HCT116 (cell line): ENCODE results near the gene CTBP1. TPM values are rescaled to one million over a fixed set of nuclear protein-coding genes. Genes with fewer than 3 reads are reported as not detected.

Experiments
- ATAC-seq: fragments of 200-7000 bp; cut with Tn5 transposase; 2 replicates; pipeline ENCODE4 v1.9.1; 2020; ENCODE audit warnings: mild to moderate bottlenecking, moderate library complexity
- BruUV-seq: library from RNA; stranded (reverse); fragments of 400-500 nt; replicated peaks from 2 replicates; lab custom pipeline; 2021; lab: Mats Ljungman, UMichigan
- CTCF ChIA-PET: fragments of 300-600 bp; sonication (Branson Sonifier 250); formaldehyde crosslinking; loops from one replicate; lab custom pipeline; 2021; ENCODE audit warnings: antibody characterized with exemption; lab: Charles Lee
- POLR2A ChIA-PET: fragments of 300-600, 350-600 bp; sonication (Branson Sonifier 250); formaldehyde crosslinking; loops from one replicate; lab custom pipeline; 2021; ENCODE audit warnings: antibody characterized with exemption; lab: Charles Lee
- RAD21 ChIA-PET, 2 experiments: fragments of 300-600 bp; sonication (Branson Sonifier 250); formaldehyde crosslinking; loops; one replicate each; lab custom pipeline; 2023; ENCODE audit warnings: low total read pairs in 2 of 2; ENCODE audit not compliant: uncharacterized antibody in 2 of 2, unreplicated experiment in 2 of 2, low non-redundant PET in 1 of 2; lab: Charles Lee
- DNase-seq: peaks from one replicate; pipeline ENCODE4 v3.0.0-alpha.2; 2010; ENCODE audit warnings: low read depth, low spot score
- H2AFZ ChIP-seq: fragments of 200-600 bp; shearing (Covaris generic), sonication (generic); 2 replicates; pipeline ENCODE4 v1.6.1; 2017; ENCODE audit warnings: low read depth, mixed run types, mixed read lengths, antibody characterized with exemption, low read length; ENCODE audit not compliant: poor library complexity, severe bottlenecking
- H3K27ac ChIP-seq: 2 replicates; pipeline ENCODE4 v1.5.1; 2012; ENCODE audit warnings: low read depth, low read length
- H3K27me3 ChIP-seq: fragments of 200-600 bp; sonication (generic); 2 replicates; pipeline ENCODE4 v1.6.1; 2016; ENCODE audit warnings: mixed run types, low read length, mixed read lengths; ENCODE audit not compliant: insufficient read depth
- H3K36me3 ChIP-seq, 2 experiments: fragments of 200-500 bp in 1 of 2; fragments of 200-600 bp in 1 of 2; sonication (Bioruptor generic) in 1 of 2; sonication (generic) in 1 of 2; 2 replicates each; pipeline versions ENCODE4 v1.5.1 to v1.6.1; 2014 to 2016; ENCODE audit warnings: low read length in 2 of 2, inconsistent platforms in 1 of 2, mixed read lengths in 1 of 2, mixed run types in 1 of 2; ENCODE audit not compliant: insufficient read depth in 2 of 2, control insufficient read depth in 1 of 2
- H3K4me1 ChIP-seq, 2 experiments: fragments of 200-600 bp in 1 of 2; sonication (generic) in 1 of 2; 2 replicates each; pipeline versions ENCODE4 v1.5.1 to v1.6.1; 2012 to 2017; ENCODE audit warnings: low read length in 2 of 2, inconsistent platforms in 1 of 2, mild to moderate bottlenecking in 1 of 2, mixed read lengths in 1 of 2, mixed run types in 1 of 2, moderate library complexity in 1 of 2; ENCODE audit not compliant: insufficient read depth in 2 of 2, control insufficient read depth in 1 of 2
- H3K4me2 ChIP-seq: fragments of 200-600 bp; sonication (generic); 2 replicates; pipeline ENCODE4 v1.6.1; 2017; ENCODE audit warnings: mixed run types, low read length, mixed read lengths
- H3K4me3 ChIP-seq, 2 experiments: fragments of 200-600 bp in 1 of 2; sonication (generic) in 1 of 2; replicated peaks in 1 of 2; 2 replicates each; pipeline ENCODE4 v1.5.1; 2011 to 2016; ENCODE audit warnings: low read length in 2 of 2, control low read depth in 1 of 2, low read depth in 1 of 2, mild to moderate bottlenecking in 1 of 2, mixed read lengths in 1 of 2, mixed run types in 1 of 2
- H3K79me2 ChIP-seq: fragments of 200-600 bp; sonication (generic); 2 replicates; pipeline ENCODE4 v1.6.1; 2017; ENCODE audit warnings: mild to moderate bottlenecking, mixed run types, low read length, moderate library complexity, mixed read lengths; ENCODE audit not compliant: insufficient read depth
- H3K9ac ChIP-seq: fragments of 200-600 bp; sonication (generic); 2 replicates; pipeline ENCODE4 v1.6.1; 2016; ENCODE audit warnings: low read length, mixed read lengths
- H3K9me2 ChIP-seq: fragments of 200-600 bp; sonication (generic), shearing (Covaris generic); 2 replicates; pipeline ENCODE4 v1.6.1; 2017; ENCODE audit warnings: mixed run types, mild to moderate bottlenecking, moderate library complexity; ENCODE audit not compliant: insufficient read depth
- H3K9me3 ChIP-seq, 2 experiments: fragments of 200-500 bp in 1 of 2; fragments of 200-600 bp in 1 of 2; sonication (Bioruptor generic) in 1 of 2; sonication (generic) in 1 of 2; 2 replicates each; pipeline ENCODE4 v1.6.1; 2014 to 2017; ENCODE audit warnings: low read length in 2 of 2, mixed read lengths in 2 of 2, inconsistent platforms in 1 of 2, low read depth in 1 of 2, mild to moderate bottlenecking in 1 of 2, mixed run types in 1 of 2, moderate library complexity in 1 of 2; ENCODE audit not compliant: control insufficient read depth in 1 of 2, insufficient read depth in 1 of 2
- H4K20me1 ChIP-seq: fragments of 200-600 bp; sonication (generic), shearing (Covaris generic); 2 replicates; pipeline ENCODE4 v1.6.1; 2017; ENCODE audit warnings: mixed run types, mild to moderate bottlenecking, moderate library complexity; ENCODE audit not compliant: insufficient read depth
- ATF3 ChIP-seq: IDR thresholded peaks from 2 replicates; pipeline ENCODE4 v1.6.1; 2012
- CBX3 ChIP-seq: IDR thresholded peaks from 2 replicates; pipeline ENCODE4 v1.6.1; 2012; ENCODE audit warnings: low read depth
- EGR1 ChIP-seq: IDR thresholded peaks from 2 replicates; pipeline ENCODE4 v1.6.1; 2012; ENCODE audit warnings: low read depth
- EZH2phosphoT487 ChIP-seq: fragments of 200-600 bp; IDR thresholded peaks from 2 replicates; pipeline ENCODE4 v1.6.1; 2018; ENCODE audit warnings: antibody characterized with exemption, borderline replicate concordance
- FOSL1 ChIP-seq: IDR thresholded peaks from 2 replicates; pipeline ENCODE4 v1.6.1; 2012; ENCODE audit warnings: low read depth
- JUND ChIP-seq: IDR thresholded peaks from 2 replicates; pipeline ENCODE4 v1.6.1; 2012
- MAX ChIP-seq: IDR thresholded peaks from 2 replicates; pipeline ENCODE4 v1.6.1; 2012
- POLR2A ChIP-seq: IDR thresholded peaks from 2 replicates; pipeline ENCODE4 v1.7.0; 2011; ENCODE audit warnings: borderline replicate concordance; ENCODE audit not compliant: insufficient read depth, insufficient read length; ENCODE audit errors: extremely low read depth
- REST ChIP-seq: IDR thresholded peaks from 2 replicates; pipeline ENCODE4 v1.6.1; 2012; ENCODE audit warnings: low read depth
- SP1 ChIP-seq: IDR thresholded peaks from 2 replicates; pipeline ENCODE4 v1.6.1; 2012; ENCODE audit warnings: low read depth
- SRF ChIP-seq: IDR thresholded peaks from 2 replicates; pipeline ENCODE4 v1.6.1; 2012; ENCODE audit warnings: low read depth
- TCF7L2 ChIP-seq: IDR thresholded peaks from 2 replicates; pipeline ENCODE4 v1.7.0; 2011; ENCODE audit warnings: borderline replicate concordance, inconsistent platforms; ENCODE audit not compliant: insufficient read depth, insufficient read length; ENCODE audit errors: extremely low read depth
- ZBTB33 ChIP-seq: IDR thresholded peaks from 2 replicates; pipeline ENCODE4 v1.6.1; 2011; ENCODE audit warnings: mild to moderate bottlenecking, low read length, moderate library complexity; ENCODE audit not compliant: insufficient replicate concordance; ENCODE audit errors: extremely low read depth
- ZFX ChIP-seq: fragments of 450-650 bp; IDR thresholded peaks from 2 replicates; pipeline ENCODE4 v1.6.1; 2017
- intact Hi-C: fragments of 100-400 bp; cut with micrococcal nuclease; formaldehyde crosslinking; loops from 2 replicates; pipeline ENCODE4 v1.10.0; 2022
- total RNA-seq: library from RNA; stranded (reverse); gene quantifications from one replicate; pipeline ENCODE4 v1.2.1, GENCODE V29; 2021; ENCODE audit not compliant: unreplicated experiment

The CTBP1 gene
- total RNA-seq, 1 experiment from 2014 or later = 175 TPM

- Histone ChIP-seq H4K20me1 (no peaks in the 10 kb centered on the region), H3K4me3 (no peak overlapping the region), H3K4me1 (no peaks in the 10 kb centered on the region), H3K9me2 (no peaks in the 10 kb centered on the region), H3K4me2 (no peak overlapping the region), H3K9me3 (no peaks in the 10 kb centered on the region), H3K36me3 (peaks cover 19 to 31% of the 10 kb centered on the region in 2 experiments; a peak in 3 of 4 replicates), H3K27me3 (no peaks in the 10 kb centered on the region), H3K27ac (no peak overlapping the region), H2AFZ (no peak overlapping the region), H3K9ac (no peak overlapping the region), H3K79me2 (peaks cover 9% of the 10 kb centered on the region; the same call in 1 of the 2 replicates)
- TF ChIP-seq SP1 = no peak
- no peak for TF ChIP-seq ZFX
- no peak for TF ChIP-seq MAX
- TF ChIP-seq POLR2A = no peak
- no peak for TF ChIP-seq ZBTB33
- TF ChIP-seq TCF7L2 = no peak
- no peak for TF ChIP-seq JUND
- TF ChIP-seq FOSL1 = no peak
- no peak for TF ChIP-seq SRF
- TF ChIP-seq EZH2phosphoT487 = no peak
- no peak for TF ChIP-seq REST
- no peak for TF ChIP-seq CBX3
- no peak for TF ChIP-seq ATF3
- no peak for TF ChIP-seq EGR1
- intact Hi-C loops = no loop called here
- no peak for ATAC-seq
- CTCF ChIA-PET = no interaction called here
- RAD21 ChIA-PET = no interaction called here
- POLR2A ChIA-PET = no interaction called here
- BruUV-seq = no TSS peak
- no peak for DNase-seq
Measured at GRCh38 chr4:1232661-1233621, 16.0 kb downstream of the CTBP1 start.
